Inflammatory macrophage treated with lipopolysaccharide for 1 hour (primary cell): ENCODE results near the gene STS.
"Not testable (repeated sequence)": the region's sequence is repeated elsewhere in the genome, so short reads cannot be mapped to it uniquely, and the experiment has no call there.

Experiments
- DNase-seq, 2 donors: peaks; one replicate each; pipeline ENCODE4 v3.0.0-alpha.2; 2020 to 2022

The STS gene

DNA sequence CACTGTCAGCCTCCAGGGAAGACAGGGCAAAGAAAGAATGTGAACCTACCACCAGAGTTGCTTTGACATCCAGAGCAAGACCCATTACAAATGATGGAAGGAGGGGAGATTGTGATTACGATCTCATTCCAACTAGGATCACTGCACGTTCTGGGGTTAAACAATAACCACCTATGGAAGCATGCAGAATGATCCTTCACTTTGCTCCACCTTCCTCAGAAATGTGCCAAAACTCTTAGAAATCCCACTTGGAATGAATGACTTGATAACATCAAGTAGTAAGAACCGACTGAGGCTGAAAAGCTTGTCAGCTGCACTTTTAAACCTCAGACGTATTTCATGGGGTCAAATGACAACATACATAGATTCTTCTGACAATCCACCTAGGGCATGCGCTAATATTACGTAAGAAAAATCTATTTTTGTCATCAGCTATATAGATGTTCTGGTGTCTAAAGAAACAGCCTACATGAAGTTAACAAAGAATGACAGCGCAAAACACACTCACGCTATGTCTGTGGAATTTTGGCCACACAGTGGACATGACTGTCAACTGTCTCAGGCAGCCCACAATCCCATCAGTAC lies 3.5 kb upstream of the STS start:
- no peak for DNase-seq

DNA sequence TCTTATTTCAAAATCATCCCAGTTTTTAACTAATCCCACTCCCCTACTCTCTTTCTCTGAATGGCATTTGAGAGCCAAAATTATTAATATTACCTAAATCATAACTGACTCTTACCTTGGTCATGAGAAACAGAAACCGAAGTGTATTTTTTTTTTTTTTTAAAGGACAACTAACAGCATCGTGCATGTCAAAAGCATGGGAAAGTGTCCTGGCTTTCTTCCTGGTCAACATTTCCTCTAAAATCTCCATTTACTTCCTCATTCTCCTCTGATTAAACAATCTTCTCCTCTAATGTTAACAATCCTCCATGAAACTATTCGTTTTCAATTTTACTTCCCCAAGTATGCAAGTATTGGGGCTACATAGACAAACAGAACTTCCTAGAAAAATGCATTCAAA lies 2.1 kb upstream of the STS start:
- DNase-seq = peak; percentile 12 to 13

DNA sequence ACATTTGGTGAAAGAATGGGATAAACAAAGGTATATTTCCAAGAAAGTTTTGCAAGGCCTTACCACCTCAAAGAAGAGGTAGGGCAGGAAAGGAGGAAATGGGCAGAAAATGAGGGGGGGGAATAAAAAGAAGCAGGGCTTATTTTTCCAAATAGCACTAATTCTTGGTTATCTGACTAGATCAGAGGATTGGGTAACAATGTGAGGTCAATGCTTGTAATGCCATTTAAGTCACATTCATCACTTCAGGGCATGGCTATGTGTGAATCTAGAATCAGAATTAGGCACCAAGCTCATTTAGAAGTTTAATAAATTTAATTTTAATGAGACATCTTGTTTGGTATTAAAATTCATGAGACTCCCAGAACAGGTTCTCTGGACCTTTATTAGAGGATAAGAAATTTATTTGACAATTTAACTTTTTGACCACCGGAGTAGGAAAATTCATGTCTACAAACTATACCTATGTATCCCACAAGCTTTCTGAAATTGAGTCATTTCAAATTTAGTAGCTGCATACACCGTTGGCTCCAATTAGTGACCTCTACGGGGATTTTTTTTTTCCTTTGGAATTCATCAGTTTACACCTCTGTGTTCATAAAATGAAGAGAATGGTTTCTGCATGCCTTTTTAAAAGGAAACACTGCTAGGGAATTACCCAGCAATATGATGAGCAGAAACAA lies 1.4 kb upstream of the STS start:
- DNase-seq = no peak

DNA sequence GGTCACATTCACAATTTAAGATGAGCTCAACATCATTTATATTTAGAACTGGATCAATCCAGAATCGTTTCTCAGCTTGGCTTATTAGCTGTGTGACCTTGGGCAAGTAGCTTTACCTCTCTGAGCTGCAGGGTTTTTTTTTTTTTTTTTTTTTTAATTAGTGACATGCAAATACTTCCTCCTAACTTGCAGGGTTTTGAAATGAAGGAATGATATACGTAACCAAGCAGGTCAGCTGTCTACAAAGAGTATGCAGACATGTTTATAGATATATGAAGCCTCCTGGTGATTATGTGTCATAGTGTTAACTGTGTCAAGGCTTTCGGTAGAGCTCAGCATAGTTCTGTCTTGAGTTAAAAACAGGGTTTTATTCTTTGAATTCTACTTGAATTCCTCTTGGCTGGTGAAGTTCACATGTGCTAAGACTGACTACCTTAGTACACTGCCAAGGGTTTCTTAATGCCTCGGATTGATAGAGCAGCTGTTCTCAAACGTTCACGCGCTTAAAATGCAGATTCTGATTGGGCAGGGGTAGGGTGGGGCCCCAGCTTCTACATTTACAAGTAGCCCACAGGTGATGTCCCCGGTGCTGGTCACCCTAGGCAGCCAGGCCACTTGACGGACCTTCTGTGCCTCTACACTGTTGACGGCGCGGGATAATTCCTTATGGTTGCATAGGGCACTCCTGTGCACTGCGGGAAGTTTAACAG lies 654 bp upstream of the STS start:
- DNase-seq = peak; percentile 5 to 35

GRCh38 chrX:7147978-7148854 lies 704 bp downstream of the STS start, which contains the start of gene PUDP:
Gene PUDP (minus strand): TSS chrX:7148153. CDS start chrX:7148113, 40 bp downstream.
- peak; percentile 66 to 81 for DNase-seq

DNA sequence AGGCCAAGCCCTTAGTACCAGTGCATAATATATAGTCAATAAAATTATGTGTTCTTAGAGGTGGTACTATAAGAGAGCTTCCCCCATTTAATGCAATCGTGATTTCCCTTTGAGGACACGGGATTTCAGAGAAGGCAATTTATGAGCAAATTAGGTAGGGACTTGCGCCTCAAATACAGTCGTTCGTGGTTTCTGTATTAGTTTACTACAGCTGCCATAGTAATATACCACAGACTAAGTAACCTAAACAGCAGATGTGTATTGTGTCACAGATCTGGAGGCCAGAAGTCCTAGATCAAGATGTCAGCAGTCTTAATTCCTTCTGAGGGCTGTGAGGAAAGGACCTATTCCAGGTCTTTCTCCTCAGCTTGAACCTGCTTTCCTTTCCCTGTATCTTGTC lies 1.9 kb downstream of the STS start:
- no peak for DNase-seq

- DNase-seq = no peak
Measured at GRCh38 chrX:7153231-7153630, 5.7 kb downstream of the STS start.

GRCh38 chrX:7154041-7154597 lies 6.6 kb downstream of the STS start:
- DNase-seq = no peak

DNA sequence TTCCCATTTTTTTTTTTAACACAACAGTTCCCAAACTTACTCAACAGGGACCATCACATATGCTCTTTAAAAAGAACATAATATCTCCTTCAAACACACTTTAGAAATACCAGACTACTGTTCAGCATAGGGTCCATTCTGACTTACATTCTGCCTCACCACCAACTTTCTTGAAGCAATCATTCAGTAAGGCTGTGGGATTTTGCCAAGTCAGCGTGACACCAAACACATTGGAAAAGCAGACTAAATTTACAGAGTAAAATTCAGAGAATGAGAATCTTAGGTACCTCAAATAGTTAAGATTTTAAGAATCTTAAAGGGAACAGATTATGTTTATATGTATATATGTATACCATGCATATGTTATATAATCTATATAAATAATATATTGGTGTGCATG lies 7.7 kb downstream of the STS start:
- DNase-seq = no peak

DNA sequence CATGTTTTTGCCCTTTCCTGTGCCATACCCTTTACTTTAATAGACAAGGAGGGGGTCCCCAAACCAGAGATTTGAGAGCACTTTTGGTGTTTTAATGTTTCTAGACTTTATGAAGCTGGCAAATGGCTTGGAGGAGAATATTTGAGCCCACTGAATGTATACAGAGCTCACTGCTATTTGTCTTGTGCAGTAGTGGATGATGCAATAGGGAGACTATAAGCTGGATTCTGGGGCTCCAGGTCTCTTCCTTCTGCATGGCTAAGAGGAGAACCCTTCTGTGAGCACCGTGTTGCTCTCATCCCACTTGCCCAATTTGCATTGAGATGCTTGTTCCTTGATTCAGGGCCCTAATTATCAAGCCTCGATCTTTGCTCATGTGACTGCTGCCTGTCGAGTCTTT lies 9.4 kb downstream of the STS start:
- DNase-seq = no peak

- no peak for DNase-seq
Measured at GRCh38 chrX:7158468-7158990, 11.0 kb downstream of the STS start.

DNA sequence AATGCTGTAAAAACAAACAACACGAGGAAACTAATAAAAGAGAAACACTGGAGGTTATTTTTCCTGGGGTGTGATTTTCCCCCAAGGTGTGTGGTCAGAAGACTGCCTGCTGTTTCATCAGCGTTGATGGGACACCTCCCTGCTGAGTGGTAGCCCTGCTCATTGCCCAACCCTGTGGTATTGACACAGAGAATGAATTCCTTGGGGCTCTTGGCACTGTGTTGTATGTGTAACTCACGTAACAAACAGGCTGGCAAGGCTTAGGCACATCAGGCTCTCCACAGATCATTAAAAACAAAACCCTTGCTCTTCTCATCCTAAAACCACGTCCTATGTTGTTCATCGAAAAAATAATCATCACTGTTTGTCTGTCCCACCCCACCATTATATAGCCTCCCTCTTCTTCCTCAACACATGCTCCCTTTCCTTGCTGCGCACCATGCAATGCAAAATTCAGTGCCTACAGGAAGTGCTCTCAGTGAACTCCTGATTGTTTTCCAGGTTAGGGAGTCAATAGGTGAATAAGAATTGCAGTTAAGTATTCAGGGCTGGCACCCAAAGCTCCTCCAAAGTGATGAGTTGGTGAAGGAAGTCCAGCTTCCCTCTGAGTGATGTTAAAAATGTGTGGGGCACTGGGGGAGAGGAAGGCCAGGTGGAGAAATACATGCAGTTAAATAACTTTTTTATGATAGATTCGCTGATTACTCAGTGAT lies 11.8 kb downstream of the STS start:
- DNase-seq = no peak

DNA sequence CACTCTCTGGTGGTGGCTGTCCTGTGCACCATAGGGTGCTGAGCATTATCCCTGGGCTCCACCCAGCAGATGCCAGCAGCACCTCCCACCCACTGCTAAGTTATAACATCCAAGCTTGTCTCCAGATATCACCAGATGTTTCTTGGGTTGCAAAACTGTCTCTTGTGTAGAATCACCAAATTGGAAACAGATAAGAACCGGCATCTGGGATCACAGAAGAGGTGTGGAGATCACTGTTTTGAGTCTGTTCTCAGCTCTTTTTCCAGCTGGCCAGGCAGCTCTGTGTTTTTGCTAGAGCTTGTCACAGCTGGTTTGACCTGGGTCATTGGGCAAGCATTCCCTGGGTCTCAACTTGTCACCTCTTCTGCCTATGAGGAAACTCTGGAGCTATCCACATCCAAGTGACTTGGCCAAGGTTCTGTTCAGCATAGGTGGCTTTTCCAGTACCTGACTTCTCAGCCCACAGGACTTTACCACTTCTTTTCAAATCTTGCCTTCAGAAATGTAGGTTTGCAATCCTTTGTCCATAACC lies 15.7 kb downstream of the STS start:
- DNase-seq = no peak

DNA sequence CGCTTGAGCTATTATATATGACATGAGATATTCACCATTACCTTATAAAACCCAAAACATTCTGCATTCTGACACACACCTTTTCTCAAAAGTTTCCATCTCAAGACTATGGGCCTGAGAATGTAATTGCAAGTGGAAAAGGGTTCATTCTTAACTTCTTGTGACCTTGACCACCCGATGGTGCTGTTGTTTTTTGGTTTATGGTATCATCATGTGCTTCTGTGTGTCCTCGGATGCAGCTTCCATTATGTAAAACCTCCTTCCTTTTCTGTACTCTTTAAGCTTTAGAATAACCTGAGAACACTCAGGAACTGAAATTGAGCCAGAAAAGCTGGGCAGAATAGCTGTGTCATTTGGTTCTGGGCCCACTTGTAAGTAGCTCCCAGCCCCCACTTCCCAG lies 16.7 kb downstream of the STS start:
- no peak for DNase-seq

GRCh38 chrX:7168371-7168770 lies 20.9 kb downstream of the STS start:
- DNase-seq = no peak

- DNase-seq = no peak
Measured at GRCh38 chrX:7169627-7170026, 22.1 kb downstream of the STS start.

DNA sequence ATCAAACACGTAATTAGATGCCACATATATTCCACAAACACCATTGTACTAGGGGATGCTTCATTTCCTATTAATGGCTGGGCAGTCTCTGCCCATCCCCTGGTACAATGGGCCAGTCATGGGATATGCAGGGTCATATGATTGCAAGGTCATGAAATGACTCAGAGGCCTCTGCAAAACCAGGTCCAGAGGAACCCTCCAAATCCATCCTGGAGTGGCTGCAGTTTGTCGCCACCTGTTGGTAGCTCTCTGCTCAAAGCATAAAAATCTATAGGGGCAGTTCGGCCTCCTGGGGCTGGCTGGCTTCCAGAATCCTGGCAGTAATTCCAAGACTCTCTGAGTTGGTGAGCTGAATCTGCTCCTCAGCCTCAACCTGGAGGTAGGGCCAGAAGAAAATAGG lies 23.4 kb downstream of the STS start:
- DNase-seq = peak in 1 of 2 donors; percentile 1

GRCh38 chrX:7178859-7179258 lies 31.3 kb downstream of the STS start:
- DNase-seq = not testable (repeated sequence)

DNA sequence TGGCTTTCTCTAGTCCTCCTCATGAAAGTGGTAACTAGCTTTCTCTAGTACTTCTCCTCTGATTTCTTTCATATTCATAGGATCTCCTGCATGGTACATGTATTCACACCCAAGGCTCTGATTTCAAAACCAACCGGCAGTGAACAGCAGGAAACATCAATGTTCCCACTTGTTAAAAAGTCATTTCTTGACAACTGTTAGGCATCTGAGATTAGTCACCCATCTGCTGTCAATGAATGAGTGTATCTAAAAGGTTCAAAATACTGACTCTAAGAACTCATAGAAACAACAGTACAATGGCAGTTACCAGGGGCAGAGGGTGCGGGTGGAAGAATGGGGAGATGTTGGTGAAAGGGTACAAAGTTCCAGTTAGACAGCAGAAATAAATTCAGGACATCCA lies 31.9 kb downstream of the STS start:
- no peak for DNase-seq

GRCh38 chrX:7184816-7185215 lies 37.3 kb downstream of the STS start:
- no peak for DNase-seq

- no peak for DNase-seq
Measured at GRCh38 chrX:7188672-7189071, 41.2 kb downstream of the STS start.

DNA sequence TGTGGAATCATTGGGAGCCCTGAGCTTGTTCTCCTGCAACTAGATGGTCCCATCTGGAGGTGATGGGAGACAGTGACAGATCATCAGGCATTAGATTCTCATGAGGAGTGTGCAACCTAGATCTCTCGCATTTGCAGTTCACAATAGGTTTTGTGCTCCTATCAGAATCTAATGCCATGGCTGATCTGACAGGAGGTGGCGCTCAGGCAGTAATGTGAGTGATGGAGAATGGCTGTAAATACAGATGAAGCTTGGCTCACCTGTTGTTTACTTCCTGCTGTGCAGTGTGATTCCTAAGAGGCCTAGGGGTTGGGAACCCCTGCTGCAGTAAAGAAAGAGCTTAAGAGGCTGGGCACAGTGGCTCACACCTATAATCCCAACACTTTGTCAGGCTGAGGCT lies 42.6 kb downstream of the STS start:
- DNase-seq = no peak
